Fibroblast of lung (primary cell): ENCODE results near the gene DPEP1. TPM values are rescaled to one million over a fixed set of nuclear protein-coding genes. Genes with fewer than 3 reads are reported as not detected.

Experiments
- DNase-seq, 2 donors: peaks; one replicate each; pipeline versions ENCODE4 v3.0.0 to v3.0.0-alpha.2; 2010; ENCODE audit warnings: low read depth in 2 of 2
- H2AFZ ChIP-seq: 2 replicates; pipeline ENCODE4 v1.5.1; 2012; ENCODE audit warnings: low read length, control low read depth, inconsistent platforms
- H3K27ac ChIP-seq: 2 replicates; pipeline ENCODE4 v1.5.1; 2011; ENCODE audit warnings: low read length, control low read depth; ENCODE audit not compliant: insufficient read depth
- H3K27me3 ChIP-seq: 2 replicates; pipeline ENCODE4 v1.5.1; 2011; ENCODE audit warnings: mild to moderate bottlenecking, low read length; ENCODE audit not compliant: control insufficient read depth, insufficient read depth
- H3K36me3 ChIP-seq: 2 replicates; pipeline ENCODE4 v1.5.1; 2011; ENCODE audit warnings: low read length; ENCODE audit not compliant: control insufficient read depth, insufficient read depth
- H3K4me1 ChIP-seq: 2 replicates; pipeline ENCODE4 v1.5.1; 2011; ENCODE audit warnings: low read length; ENCODE audit not compliant: control insufficient read depth, insufficient read depth; ENCODE audit errors: extremely low read depth
- H3K4me2 ChIP-seq: 2 replicates; pipeline ENCODE4 v1.5.1; 2011; ENCODE audit warnings: low read length, control low read depth; ENCODE audit not compliant: insufficient read depth; ENCODE audit errors: extremely low read depth
- H3K4me3 ChIP-seq, 4 experiments: fragments of 200-600 bp in 1 of 4; sonication (generic) in 1 of 4; replicated peaks in 1 of 4; 2 replicates each; pipeline ENCODE4 v1.5.1; 2011 to 2016; ENCODE audit warnings: low read length in 4 of 4, low read depth in 3 of 4, mild to moderate bottlenecking in 3 of 4, control low read depth in 2 of 4, inconsistent platforms in 1 of 4, mixed read lengths in 1 of 4; ENCODE audit not compliant: insufficient read depth in 1 of 4; ENCODE audit errors: control extremely low read depth in 1 of 4
- H3K79me2 ChIP-seq: 2 replicates; pipeline ENCODE4 v1.5.1; 2012; ENCODE audit warnings: mild to moderate bottlenecking, low read length, inconsistent platforms; ENCODE audit not compliant: control insufficient read depth, insufficient read depth
- H3K9ac ChIP-seq: 2 replicates; pipeline ENCODE4 v1.5.1; 2011; ENCODE audit warnings: mild to moderate bottlenecking, low read length, control low read depth; ENCODE audit not compliant: insufficient read depth
- H3K9me3 ChIP-seq: 2 replicates; pipeline ENCODE4 v1.5.1; 2012; ENCODE audit warnings: low read depth, low read length; ENCODE audit not compliant: control insufficient read depth, insufficient read depth
- H4K20me1 ChIP-seq: 2 replicates; pipeline ENCODE4 v1.5.1; 2011; ENCODE audit warnings: low read length; ENCODE audit not compliant: control insufficient read depth, insufficient read depth; ENCODE audit errors: extremely low read depth
- EZH2 ChIP-seq: IDR thresholded peaks from 2 replicates; pipeline ENCODE4 v1.5.1; 2012; ENCODE audit warnings: low read length, control low read depth, mild to moderate bottlenecking; ENCODE audit errors: missing control alignments
- polyA plus RNA-seq, 2 donors: library from polyadenylated mRNA; depleted of rRNA in 1 of 2; stranded (reverse) in 1 of 2; unstranded in 1 of 2; fragments of >200 nt; gene quantifications; 2 replicates each; pipeline ENCODE4 v1.2.1, GENCODE V29; 2011 to 2012; ENCODE audit warnings: missing spikeins in 1 of 2
- total RNA-seq: library from RNA; depleted of rRNA; stranded (reverse); fragments of >200 nt; gene quantifications from 2 replicates; pipeline ENCODE4 v1.2.1, GENCODE V29; 2014
- TF ChIP-seq, protein P1 (sequence below), 2 donors: IDR thresholded peaks in 1 of 2; conservative IDR thresholded peaks in 1 of 2; 1 replicate in 1 of 2; 2 replicates in 1 of 2; pipeline ENCODE4 v1.5.1; 2011 to 2012; ENCODE audit warnings: low read length in 2 of 2, control low read depth in 1 of 2, inconsistent platforms in 1 of 2, low read depth in 1 of 2, mild to moderate bottlenecking in 1 of 2

Gene DPEP1
- total and polyA plus RNA-seq, 2 donors (not counting 1 experiment from before 2014, with no cell fraction given), result 0.17 TPM; not detected in 1

GRCh38 chr16:89646906-89647305 is 33.5 kb downstream of the DPEP1 start:
- H3K4me1 ChIP-seq, result no peaks in the 10 kb centered on the region
- H3K79me2 ChIP-seq, result peaks cover 8% of the 10 kb centered on the region
- no peak overlapping the region for H3K4me3 ChIP-seq
- H2AFZ ChIP-seq, result no peak overlapping the region
- H3K9ac ChIP-seq, result no peak overlapping the region
- TF ChIP-seq EZH2, result no peak
- TF ChIP-seq, protein P1, sequence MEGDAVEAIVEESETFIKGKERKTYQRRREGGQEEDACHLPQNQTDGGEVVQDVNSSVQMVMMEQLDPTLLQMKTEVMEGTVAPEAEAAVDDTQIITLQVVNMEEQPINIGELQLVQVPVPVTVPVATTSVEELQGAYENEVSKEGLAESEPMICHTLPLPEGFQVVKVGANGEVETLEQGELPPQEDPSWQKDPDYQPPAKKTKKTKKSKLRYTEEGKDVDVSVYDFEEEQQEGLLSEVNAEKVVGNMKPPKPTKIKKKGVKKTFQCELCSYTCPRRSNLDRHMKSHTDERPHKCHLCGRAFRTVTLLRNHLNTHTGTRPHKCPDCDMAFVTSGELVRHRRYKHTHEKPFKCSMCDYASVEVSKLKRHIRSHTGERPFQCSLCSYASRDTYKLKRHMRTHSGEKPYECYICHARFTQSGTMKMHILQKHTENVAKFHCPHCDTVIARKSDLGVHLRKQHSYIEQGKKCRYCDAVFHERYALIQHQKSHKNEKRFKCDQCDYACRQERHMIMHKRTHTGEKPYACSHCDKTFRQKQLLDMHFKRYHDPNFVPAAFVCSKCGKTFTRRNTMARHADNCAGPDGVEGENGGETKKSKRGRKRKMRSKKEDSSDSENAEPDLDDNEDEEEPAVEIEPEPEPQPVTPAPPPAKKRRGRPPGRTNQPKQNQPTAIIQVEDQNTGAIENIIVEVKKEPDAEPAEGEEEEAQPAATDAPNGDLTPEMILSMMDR (conservative IDR thresholded peaks at IDR 0.05 in 1 of 2, IDR thresholded peaks at IDR 0.05 in 1 of 2; ENCODE audit: low read depth in 1 of 2, low read length in 2 of 2), result no peak
- H3K27me3 ChIP-seq, result no peaks in the 10 kb centered on the region
- H3K36me3 ChIP-seq, result peaks cover 26% of the 10 kb centered on the region
- no peaks in the 10 kb centered on the region for H3K9me3 ChIP-seq
- no peaks in the 10 kb centered on the region for H4K20me1 ChIP-seq
- no peak for DNase-seq
- H3K27ac ChIP-seq, result no peak overlapping the region
- no peak overlapping the region for H3K4me2 ChIP-seq

GRCh38 chr16:89651584-89651983 is 38.1 kb downstream of the DPEP1 start:
- no peak overlapping the region for H3K9ac ChIP-seq
- H3K36me3 ChIP-seq, result peaks cover 13% of the 10 kb centered on the region
- H3K9me3 ChIP-seq, result no peaks in the 10 kb centered on the region
- TF ChIP-seq, protein P1 (conservative IDR thresholded peaks at IDR 0.05 in 1 of 2, IDR thresholded peaks at IDR 0.05 in 1 of 2; ENCODE audit: low read depth in 1 of 2, low read length in 2 of 2), result no peak
- TF ChIP-seq EZH2, result no peak
- no peak overlapping the region for H3K27ac ChIP-seq
- no peak overlapping the region for H3K4me3 ChIP-seq
- no peak overlapping the region for H3K4me2 ChIP-seq
- H3K79me2 ChIP-seq, result peaks cover 36% of the 10 kb centered on the region
- no peak overlapping the region for H2AFZ ChIP-seq
- H3K4me1 ChIP-seq, result peaks cover 3% of the 10 kb centered on the region
- H3K27me3 ChIP-seq, result no peaks in the 10 kb centered on the region
- DNase-seq, result no peak
- no peaks in the 10 kb centered on the region for H4K20me1 ChIP-seq

- DNase-seq, result no peak
- H3K4me1 ChIP-seq, result peaks cover 4% of the 10 kb centered on the region
- H3K4me2 ChIP-seq, result no peak overlapping the region
- no peak overlapping the region for H3K9ac ChIP-seq
- no peak overlapping the region for H3K4me3 ChIP-seq
- peaks cover 9% of the 10 kb centered on the region for H3K36me3 ChIP-seq
- peaks cover 51% of the 10 kb centered on the region for H3K79me2 ChIP-seq
- no peaks in the 10 kb centered on the region for H3K9me3 ChIP-seq
- H4K20me1 ChIP-seq, result no peaks in the 10 kb centered on the region
- no peak overlapping the region for H3K27ac ChIP-seq
- TF ChIP-seq EZH2, result no peak
- TF ChIP-seq, protein P1 (conservative IDR thresholded peaks at IDR 0.05 in 1 of 2, IDR thresholded peaks at IDR 0.05 in 1 of 2; ENCODE audit: low read depth in 1 of 2, low read length in 2 of 2), result no peak
- no peak overlapping the region for H2AFZ ChIP-seq
- H3K27me3 ChIP-seq, result no peaks in the 10 kb centered on the region
Measured at GRCh38 chr16:89653656-89654295, 40.3 kb downstream of the DPEP1 start.
